Measurements from ENCODE around the gene UBE2V1.

GRCh38 chr20:50151034-50151743 is 38.2 kb upstream of the UBE2V1 start:
- TF ChIP-seq, protein P1, sequence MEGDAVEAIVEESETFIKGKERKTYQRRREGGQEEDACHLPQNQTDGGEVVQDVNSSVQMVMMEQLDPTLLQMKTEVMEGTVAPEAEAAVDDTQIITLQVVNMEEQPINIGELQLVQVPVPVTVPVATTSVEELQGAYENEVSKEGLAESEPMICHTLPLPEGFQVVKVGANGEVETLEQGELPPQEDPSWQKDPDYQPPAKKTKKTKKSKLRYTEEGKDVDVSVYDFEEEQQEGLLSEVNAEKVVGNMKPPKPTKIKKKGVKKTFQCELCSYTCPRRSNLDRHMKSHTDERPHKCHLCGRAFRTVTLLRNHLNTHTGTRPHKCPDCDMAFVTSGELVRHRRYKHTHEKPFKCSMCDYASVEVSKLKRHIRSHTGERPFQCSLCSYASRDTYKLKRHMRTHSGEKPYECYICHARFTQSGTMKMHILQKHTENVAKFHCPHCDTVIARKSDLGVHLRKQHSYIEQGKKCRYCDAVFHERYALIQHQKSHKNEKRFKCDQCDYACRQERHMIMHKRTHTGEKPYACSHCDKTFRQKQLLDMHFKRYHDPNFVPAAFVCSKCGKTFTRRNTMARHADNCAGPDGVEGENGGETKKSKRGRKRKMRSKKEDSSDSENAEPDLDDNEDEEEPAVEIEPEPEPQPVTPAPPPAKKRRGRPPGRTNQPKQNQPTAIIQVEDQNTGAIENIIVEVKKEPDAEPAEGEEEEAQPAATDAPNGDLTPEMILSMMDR (conservative IDR thresholded peaks at IDR 0.05; ENCODE audit: low read length) = no peak
- TF ChIP-seq EZH2phosphoT487 (IDR thresholded peaks at IDR 0.05; ENCODE audit: borderline replicate concordance, low read depth, low read length) = no peak
